ENCODE measurements around the gene ZNF445.

GRCh38 chr3:44509393-44509921 lies 32.0 kb upstream of the ZNF445 start:
- no peak for TF ChIP-seq EP300 (IDR thresholded peaks at IDR 0.05; ENCODE audit: borderline replicate concordance in 1 of 2, low read depth in 2 of 2, low read length in 2 of 2)
- TF ChIP-seq NRF1 (IDR thresholded peaks at IDR 0.05; ENCODE audit: low read depth, low read length): no peak
